HG02884 (cell line): ENCODE data around the gene NRXN3.

ENCODE experiments used
- ATAC-seq: cut with Tn5 transposase; IDR thresholded peaks from one replicate; pipeline ENCODE4 v1.9.1; 2021; ENCODE audit warnings: mild to moderate bottlenecking, moderate library complexity; ENCODE audit not compliant: unreplicated experiment

NRXN3 gene

DNA sequence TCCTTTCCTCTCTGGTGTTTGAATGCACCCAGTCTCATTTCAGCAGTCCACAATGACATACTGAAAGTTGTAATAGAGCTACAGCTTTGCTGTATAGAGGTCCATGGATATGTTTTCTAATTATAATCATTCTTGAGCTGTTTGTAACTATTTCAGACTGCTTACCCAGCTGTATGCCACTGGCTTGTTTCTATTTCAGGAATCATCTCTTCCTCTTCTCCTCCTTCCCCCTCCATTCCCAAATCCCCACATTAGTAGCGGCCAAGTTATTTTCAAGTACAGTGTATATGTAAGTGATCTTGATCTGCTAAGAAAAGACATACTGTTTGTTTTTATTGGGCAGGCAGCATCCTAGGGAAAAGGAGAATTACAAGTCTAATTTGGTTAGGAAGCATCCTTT lies 1266.2 kb downstream of the NRXN3 start:
- no peak for ATAC-seq

GRCh38 chr14:79437951-79438350 lies 1267.8 kb downstream of the NRXN3 start:
- no peak for ATAC-seq

DNA sequence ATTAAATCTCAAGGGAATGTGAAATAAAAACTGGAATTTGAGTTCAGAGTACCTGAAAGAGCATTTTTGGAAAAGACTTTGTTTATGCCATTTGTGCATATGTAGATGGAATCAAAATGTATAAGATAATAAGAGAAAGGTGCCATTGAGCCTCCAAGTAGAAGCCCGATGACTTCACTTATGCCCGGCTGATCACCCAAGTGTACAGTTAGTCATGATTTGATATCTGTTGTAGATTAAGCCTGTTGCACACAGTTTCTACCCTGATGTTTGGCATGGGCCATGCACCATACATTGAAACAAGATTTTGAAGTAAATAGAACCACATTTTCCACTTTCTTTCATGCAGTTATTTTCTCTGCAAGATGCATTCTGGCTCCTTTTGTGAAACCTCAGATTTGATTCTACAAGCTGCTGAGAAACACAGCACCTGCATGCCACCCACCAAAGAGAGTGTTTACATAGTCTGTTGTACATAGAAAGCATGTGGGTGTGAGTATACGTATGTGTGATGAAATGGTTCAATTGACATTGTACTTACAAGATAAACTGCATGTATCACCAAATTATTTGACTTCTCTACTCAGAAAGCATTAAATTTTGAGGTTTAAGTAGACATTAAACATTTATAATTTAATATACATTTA lies 1268.6 kb downstream of the NRXN3 start:
- ATAC-seq, result no peak

DNA sequence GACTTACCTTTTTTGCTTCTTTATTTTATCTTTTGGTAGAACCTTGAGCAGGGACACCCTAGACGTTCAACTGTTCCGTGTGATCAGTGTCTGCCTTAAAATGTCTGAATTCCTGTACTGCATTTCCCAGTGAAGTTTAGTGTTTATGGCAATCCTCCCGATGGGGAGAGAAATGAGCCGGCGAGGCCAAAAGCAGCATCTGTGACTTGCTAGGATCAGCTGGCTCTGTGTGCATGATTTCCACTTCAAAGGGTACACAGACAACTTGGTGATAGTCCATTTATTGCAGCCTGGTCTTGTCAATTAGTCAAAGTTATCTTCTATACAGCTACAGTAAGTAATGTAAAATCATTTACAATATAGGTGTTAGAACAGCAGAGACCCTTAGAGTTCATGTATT lies 1272.6 kb downstream of the NRXN3 start:
- ATAC-seq, result no peak

GRCh38 chr14:79443602-79444001 lies 1273.4 kb downstream of the NRXN3 start:
- ATAC-seq, result no peak

DNA sequence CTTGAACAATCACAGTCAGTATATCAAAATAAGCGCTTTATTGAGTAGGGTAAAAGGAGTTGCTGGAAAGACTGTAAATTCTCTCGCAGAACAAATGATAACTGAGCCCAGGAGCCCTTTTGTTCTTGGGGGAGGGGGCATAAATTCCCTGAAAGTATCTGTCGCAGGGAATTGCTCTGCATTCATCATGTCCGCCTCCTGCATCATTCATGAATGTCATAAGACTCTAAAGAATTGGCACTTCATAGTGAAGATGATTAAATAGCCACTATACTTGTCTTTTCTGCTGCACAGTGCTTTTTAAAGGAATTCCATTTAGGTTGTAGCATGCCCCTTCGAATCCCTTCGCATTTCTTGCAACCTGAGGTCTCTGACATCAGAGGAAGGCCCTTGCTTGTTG lies 1278.8 kb downstream of the NRXN3 start:
- no peak for ATAC-seq

- no peak for ATAC-seq
These were observed 1281.4 kb downstream of the NRXN3 start for GRCh38 chr14:79451601-79452000.

GRCh38 chr14:79453276-79453675 lies 1283.1 kb downstream of the NRXN3 start:
- no peak for ATAC-seq

- ATAC-seq, result no peak
These were observed 1294.3 kb downstream of the NRXN3 start for GRCh38 chr14:79464468-79464867.

DNA sequence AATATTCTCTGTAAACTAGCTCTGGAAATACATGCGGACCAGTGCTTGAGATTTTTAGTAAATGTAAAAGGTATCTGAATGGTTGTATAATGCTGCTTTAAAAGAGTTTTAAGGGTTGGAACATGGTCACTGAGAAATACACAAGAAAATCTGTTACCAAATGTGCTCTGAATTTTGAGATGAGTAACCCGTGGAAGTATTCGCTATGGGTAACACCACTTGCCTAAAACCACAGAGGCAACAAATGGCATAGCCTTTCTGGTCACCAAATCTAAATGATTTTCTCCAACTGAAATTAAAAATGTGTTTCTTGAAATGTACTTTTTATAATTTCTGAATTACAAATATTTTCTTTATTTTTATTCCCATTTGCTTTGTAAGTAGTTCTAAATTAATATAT lies 1295.5 kb downstream of the NRXN3 start:
- ATAC-seq, result no peak

DNA sequence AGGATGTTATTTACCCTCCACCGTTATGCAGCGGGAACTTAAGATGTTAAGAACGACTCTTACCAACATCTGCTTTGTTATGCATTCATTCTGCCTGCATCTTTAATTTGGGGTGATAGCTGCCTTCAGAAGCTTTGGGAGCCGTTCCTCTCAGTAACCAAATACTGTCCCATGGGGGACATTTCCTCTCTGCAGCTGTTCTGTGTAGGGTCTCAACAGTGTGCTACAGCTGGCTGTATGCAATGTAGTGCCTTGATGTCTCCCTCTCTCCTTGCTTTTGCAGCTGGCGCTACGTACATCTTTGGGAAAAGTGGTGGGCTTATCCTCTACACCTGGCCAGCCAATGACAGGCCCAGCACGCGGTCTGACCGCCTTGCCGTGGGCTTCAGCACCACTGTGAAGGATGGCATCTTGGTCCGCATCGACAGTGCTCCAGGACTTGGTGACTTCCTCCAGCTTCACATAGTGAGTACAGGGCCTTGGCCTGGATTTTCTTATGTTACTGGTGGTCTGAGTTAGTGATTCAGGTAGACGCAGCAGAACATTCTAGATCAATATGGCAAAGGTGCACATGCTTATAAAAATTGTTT lies 1296.9 kb downstream of the NRXN3 start:
- ATAC-seq, result no peak

GRCh38 chr14:79467835-79468234 lies 1297.7 kb downstream of the NRXN3 start:
- no peak for ATAC-seq

DNA sequence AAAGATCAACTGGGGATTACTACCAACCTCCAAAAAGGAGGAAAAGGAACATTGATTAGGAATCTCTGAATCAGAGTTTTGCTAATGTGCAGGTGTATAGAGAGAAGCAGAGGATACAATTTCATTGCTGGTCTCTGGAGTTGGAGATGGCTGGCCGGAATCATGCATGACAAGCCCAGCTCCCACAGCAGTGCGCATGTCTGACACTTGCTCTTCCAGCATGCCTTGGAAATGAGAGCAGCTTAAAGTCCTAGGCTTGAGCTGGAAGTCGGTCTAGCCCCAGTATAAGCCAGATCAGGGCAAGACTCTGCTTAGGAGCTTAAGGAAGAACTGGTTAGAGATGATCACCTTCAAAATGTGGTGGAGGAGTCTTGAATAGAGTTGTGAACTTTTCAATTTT lies 1298.3 kb downstream of the NRXN3 start:
- ATAC-seq, result no peak

- ATAC-seq, result no peak
These were observed 1303.5 kb downstream of the NRXN3 start for GRCh38 chr14:79473651-79474050.

DNA sequence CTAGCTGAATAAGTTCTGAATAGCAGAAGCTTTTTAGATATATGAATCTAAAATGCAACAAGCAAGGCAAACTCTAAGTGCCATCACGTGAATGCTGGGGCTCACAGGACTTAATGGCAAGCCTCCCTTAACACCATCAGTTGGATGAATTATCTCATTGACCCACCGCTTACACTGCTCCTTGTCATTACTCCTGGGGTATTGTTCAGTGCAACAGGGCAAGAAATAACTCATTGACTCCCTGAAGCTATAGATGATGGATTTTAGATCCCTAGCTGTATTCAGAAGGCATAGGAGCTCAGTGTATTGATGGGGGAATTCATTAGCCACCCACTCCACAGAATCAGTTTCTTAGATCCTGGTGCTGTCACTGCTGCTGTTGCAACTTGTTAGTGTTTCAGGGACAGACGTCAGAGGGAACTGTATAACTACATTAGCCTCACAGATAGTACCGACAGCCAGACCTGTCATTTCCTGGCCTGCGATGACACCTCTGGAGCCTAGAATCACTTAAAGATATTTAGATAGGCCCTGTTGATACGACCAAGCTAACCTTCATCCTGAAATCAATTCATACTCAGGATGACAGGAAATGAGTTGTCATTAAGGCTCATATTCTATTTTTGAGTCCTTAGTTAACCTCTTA lies 1305.8 kb downstream of the NRXN3 start:
- ATAC-seq, result no peak

DNA sequence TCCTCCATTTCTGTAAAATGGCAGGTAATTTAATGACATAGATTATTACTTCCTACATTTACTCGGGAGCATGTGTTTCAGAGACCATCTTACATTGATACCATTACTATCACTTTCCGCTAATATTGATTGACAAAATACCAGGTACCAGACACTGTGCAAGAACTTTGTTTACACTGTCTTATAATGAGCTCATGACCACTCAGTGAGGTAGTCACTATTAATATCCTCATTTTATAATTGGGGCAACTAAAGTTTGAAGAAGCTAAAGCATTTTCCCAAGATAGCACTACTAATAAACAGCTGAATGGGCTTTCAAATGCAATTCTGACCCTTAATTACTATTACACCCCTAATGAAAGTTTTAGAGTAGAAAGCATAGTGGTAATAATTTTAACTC lies 1306.4 kb downstream of the NRXN3 start:
- ATAC-seq, result no peak

- no peak for ATAC-seq
These were observed 1310.0 kb downstream of the NRXN3 start for GRCh38 chr14:79480212-79480611.

GRCh38 chr14:79482825-79483224 lies 1312.7 kb downstream of the NRXN3 start:
- ATAC-seq, result no peak

DNA sequence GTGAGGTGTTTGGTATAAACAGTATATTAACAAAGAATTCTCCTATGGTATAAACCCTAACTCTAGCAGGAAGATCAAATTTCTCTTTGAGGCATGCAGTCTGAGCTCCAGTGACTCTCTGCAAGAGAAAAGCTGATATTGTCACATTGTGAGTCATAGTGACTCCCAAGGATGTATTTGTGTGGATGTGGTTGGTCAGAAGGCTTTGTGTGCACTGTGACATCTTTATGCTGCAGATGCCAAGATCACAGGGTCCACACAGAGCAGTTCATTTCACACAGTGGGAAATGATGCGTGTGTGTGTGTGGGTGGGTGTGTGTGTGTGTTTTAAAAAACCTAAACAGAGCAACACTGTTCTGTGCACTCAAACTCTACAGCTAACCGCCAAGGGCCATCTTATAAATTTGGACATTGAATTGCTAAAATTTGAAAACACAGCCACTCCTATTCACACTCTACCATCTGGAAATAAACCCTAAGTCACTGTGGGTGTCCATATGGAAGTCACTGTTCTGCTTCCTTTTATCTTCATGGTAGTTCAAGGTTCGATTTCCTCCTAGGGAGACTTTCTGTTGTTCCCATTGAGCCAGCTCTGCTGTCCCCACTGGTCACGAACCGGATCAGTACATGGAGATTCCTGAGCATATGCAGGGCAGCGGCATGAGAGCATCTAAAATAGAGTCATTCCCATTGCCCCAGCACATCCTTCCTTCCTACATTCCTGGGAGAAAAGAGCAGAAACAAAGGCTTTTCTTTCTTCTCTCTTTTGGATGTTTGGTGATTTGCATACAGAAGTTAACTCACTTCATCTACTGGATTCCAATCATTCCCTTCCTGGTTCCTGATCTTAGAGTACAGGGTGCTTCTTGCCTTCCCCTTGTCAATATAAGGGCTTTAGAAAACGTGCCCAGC lies 1313.6 kb downstream of the NRXN3 start:
- ATAC-seq, result no peak

DNA sequence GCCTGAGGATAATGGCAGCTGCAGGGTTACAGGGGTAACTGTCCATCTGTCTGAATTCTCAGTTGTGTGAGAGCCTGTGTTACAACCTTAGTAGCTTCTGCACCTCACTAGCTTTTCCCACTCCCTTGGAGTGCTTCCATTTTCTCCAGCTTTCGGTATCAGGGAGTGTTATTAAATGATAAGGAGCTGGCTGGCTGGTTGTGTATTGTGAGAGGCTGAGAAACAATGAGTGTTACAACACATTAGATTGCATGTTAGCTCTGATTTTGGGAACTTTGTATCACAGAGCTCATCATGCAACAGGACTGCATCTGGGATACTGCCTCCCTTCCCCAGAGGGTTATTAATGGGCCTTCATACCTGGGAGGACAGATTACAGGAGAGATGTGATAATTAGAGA lies 1317.5 kb downstream of the NRXN3 start:
- ATAC-seq, result no peak

- no peak for ATAC-seq
These were observed 1321.0 kb downstream of the NRXN3 start for GRCh38 chr14:79491161-79491560.
